Type B pancreatic cell (in vitro differentiated cells): ENCODE measurements around the gene PRDM16. TPM values are rescaled to one million over a fixed set of nuclear protein-coding genes. Genes with fewer than 3 reads are reported as not detected.
A peak's percentile ranks its signal among the peaks of the same experiment; 100 is the strongest.

ENCODE experiments used
- DNase-seq: peaks from one replicate; pipeline ENCODE4 v3.0.0; 2021; ENCODE audit warnings: mixed read lengths; ENCODE audit not compliant: unreplicated experiment; ENCODE audit errors: extremely low spot score
- H3K27ac Mint-ChIP-seq: 2 replicates; pipeline ENCODE4 v1.8.0; 2021; ENCODE audit warnings: mild to moderate bottlenecking, mixed read lengths
- H3K27me3 Mint-ChIP-seq: 2 replicates; pipeline ENCODE4 v1.8.0; 2021; ENCODE audit warnings: mixed read lengths
- H3K36me3 Mint-ChIP-seq: 2 replicates; pipeline ENCODE4 v1.8.0; 2021; ENCODE audit warnings: mixed read lengths
- H3K4me1 Mint-ChIP-seq: one replicate; pipeline ENCODE4 v1.8.0; 2021; ENCODE audit warnings: mixed read lengths; ENCODE audit not compliant: unreplicated experiment
- H3K4me3 Mint-ChIP-seq: 2 replicates; pipeline ENCODE4 v1.8.0; 2021; ENCODE audit warnings: mild to moderate bottlenecking, mixed read lengths
- H3K9me3 Mint-ChIP-seq: 2 replicates; pipeline ENCODE4 v1.8.0; 2021; ENCODE audit warnings: mixed read lengths
- CTCF ChIP-seq: fragments of 200-600 bp; sonication (generic); conservative IDR thresholded peaks from 2 replicates; pipeline ENCODE4 v1.5.0; 2021; ENCODE audit warnings: antibody characterized with exemption, mild to moderate bottlenecking
- total RNA-seq: library from RNA; stranded (reverse); gene quantifications from 2 replicates; pipeline ENCODE4 v1.2.1, GENCODE V29; 2021; ENCODE audit warnings: low replicate concordance

PRDM16 gene
- total RNA-seq, 1 donor from 2014 or later = 23.6 TPM

- H3K9me3 Mint-ChIP-seq = no peaks in the 10 kb centered on the region
- H3K36me3 Mint-ChIP-seq = no peaks in the 10 kb centered on the region
- DNase-seq = no peak
- H3K4me3 Mint-ChIP-seq = peak overlapping the region; percentile 22
- TF ChIP-seq CTCF = no peak
- H3K4me1 Mint-ChIP-seq = peaks cover 40% of the 10 kb centered on the region
- peak overlapping the region; percentile 81 for H3K27ac Mint-ChIP-seq
- H3K27me3 Mint-ChIP-seq = peaks cover 40% of the 10 kb centered on the region
These were observed 180.9 kb downstream of the PRDM16 start for GRCh38 chr1:3249631-3250501.

- H3K27ac Mint-ChIP-seq = peak overlapping the region; percentile 81
- no peak for DNase-seq
- no peak for TF ChIP-seq CTCF
- no peaks in the 10 kb centered on the region for H3K9me3 Mint-ChIP-seq
- peaks cover 36% of the 10 kb centered on the region for H3K4me1 Mint-ChIP-seq
- no peaks in the 10 kb centered on the region for H3K36me3 Mint-ChIP-seq
- H3K27me3 Mint-ChIP-seq = peaks cover 37% of the 10 kb centered on the region
- peak overlapping the region; percentile 65 for H3K4me3 Mint-ChIP-seq
These were observed 181.6 kb downstream of the PRDM16 start for GRCh38 chr1:3250624-3251023.

GRCh38 chr1:3251099-3251806 is 182.2 kb downstream of the PRDM16 start:
- Mint-ChIP-seq H3K4me1 (peaks cover 34% of the 10 kb centered on the region), H3K4me3 (no peak overlapping the region), H3K9me3 (no peaks in the 10 kb centered on the region), H3K36me3 (no peaks in the 10 kb centered on the region), H3K27ac (peak overlapping the region; percentile 81), H3K27me3 (peaks cover 34% of the 10 kb centered on the region)
- no peak for TF ChIP-seq CTCF
- no peak for DNase-seq

GRCh38 chr1:3251807-3252428 is 182.9 kb downstream of the PRDM16 start:
- Mint-ChIP-seq H3K4me3 (peak overlapping the region; percentile 20), H3K27me3 (peaks cover 32% of the 10 kb centered on the region), H3K27ac (peak overlapping the region; percentile 48), H3K4me1 (peaks cover 32% of the 10 kb centered on the region), H3K9me3 (no peaks in the 10 kb centered on the region), H3K36me3 (no peaks in the 10 kb centered on the region)
- no peak for DNase-seq
- no peak for TF ChIP-seq CTCF

GRCh38 chr1:3255680-3256079 is 186.7 kb downstream of the PRDM16 start:
- Mint-ChIP-seq H3K4me3 (no peak overlapping the region), H3K27ac (no peak overlapping the region), H3K9me3 (peaks cover 6% of the 10 kb centered on the region), H3K27me3 (peaks cover 16% of the 10 kb centered on the region), H3K4me1 (peaks cover 13% of the 10 kb centered on the region), H3K36me3 (peaks cover 4% of the 10 kb centered on the region)
- no peak for DNase-seq
- no peak for TF ChIP-seq CTCF
